Body of pancreas (tissue), 4 donors: ENCODE measurements around the gene INTS15.

ENCODE experiments used
- POLR2A ChIP-seq, 3 donors: fragments of 450-650 bp; IDR thresholded peaks; one replicate each; pipeline ENCODE4 v1.6.1; 2016; ENCODE audit warnings: antibody characterized with exemption in 3 of 3, mild to moderate bottlenecking in 2 of 3
- TF ChIP-seq, protein P1 (sequence below), 7 experiments: fragments of 450-650 bp in 4 of 7; fragments of 200-600 bp in 3 of 7; sonication (generic) in 3 of 7; IDR thresholded peaks; one replicate each; pipeline ENCODE4 v1.5.1; 2016 to 2019; ENCODE audit warnings: antibody characterized with exemption in 7 of 7

DNA sequence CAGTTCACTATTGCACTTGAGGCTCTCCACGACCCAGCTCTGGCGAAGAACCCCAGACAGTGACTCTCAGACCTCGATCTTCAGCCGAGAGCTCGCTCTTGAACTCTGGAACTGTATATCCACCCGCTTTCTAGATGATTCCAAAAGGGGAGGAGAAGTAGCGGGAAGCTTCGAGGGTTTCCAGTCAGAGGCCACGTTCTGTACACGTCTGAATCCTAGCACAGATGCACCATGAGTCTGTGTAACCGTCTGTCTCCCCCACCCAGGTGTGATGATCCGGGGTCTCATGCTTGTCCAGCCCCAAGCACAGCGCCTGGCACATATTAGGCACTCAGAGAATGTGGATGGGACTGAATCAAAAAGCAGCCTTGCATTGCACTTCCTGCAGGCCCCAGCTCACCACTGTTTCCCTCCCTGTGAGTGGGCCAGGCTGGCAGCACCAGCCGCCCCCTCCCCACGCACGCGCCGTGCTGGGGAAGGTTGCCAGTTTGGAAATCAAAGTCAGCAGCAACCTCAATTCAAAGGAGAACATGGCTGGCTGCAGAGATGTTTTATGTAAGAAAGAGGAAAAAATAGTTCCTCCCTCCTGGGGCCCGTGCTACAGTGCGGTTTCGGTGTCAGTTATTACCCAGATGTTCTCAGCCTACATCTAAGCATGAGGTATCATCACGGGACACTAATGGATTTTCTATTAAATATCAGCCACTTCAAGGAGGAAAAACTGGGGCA lies 44.3 kb upstream of the INTS15 start:
- TF ChIP-seq, protein P1, sequence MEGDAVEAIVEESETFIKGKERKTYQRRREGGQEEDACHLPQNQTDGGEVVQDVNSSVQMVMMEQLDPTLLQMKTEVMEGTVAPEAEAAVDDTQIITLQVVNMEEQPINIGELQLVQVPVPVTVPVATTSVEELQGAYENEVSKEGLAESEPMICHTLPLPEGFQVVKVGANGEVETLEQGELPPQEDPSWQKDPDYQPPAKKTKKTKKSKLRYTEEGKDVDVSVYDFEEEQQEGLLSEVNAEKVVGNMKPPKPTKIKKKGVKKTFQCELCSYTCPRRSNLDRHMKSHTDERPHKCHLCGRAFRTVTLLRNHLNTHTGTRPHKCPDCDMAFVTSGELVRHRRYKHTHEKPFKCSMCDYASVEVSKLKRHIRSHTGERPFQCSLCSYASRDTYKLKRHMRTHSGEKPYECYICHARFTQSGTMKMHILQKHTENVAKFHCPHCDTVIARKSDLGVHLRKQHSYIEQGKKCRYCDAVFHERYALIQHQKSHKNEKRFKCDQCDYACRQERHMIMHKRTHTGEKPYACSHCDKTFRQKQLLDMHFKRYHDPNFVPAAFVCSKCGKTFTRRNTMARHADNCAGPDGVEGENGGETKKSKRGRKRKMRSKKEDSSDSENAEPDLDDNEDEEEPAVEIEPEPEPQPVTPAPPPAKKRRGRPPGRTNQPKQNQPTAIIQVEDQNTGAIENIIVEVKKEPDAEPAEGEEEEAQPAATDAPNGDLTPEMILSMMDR (IDR thresholded peaks at IDR 0.05) = no peak
- no peak for TF ChIP-seq POLR2A (IDR thresholded peaks at IDR 0.05)
